Right ventricle myocardium inferior (tissue), 1 donor: ENCODE data around the gene C1orf115. TPM values are rescaled to one million over a fixed set of nuclear protein-coding genes. Genes with fewer than 3 reads are reported as not detected.
"Not testable (repeated sequence)": the region's sequence is repeated elsewhere in the genome, so short reads cannot be mapped to it uniquely, and the experiment has no call there.

Source experiments
- ATAC-seq: fragments of 200-7000 bp; cut with Tn5 transposase; one replicate; pipeline ENCODE4 v1.9.1; 2020; ENCODE audit warnings: mild to moderate bottlenecking, moderate library complexity
- DNase-seq: peaks from one replicate; pipeline ENCODE4 v3.0.0; 2021; ENCODE audit errors: missing footprints
- intact Hi-C: fragments of 100-400 bp; cut with DNase I; formaldehyde crosslinking; loops from one replicate; pipeline ENCODE4 v1.11.0; 2022
- total RNA-seq: library from RNA; stranded (reverse); fragmentation: NEBNext Ultra II Directional; extraction: Animal tissue kit (Norgen Biotek cat#: 25700); gene quantifications from one replicate; pipeline ENCODE4 v1.2.1, GENCODE V29; 2021
- donor health status: DM: no; HTN: yes; CAD: no; lungs with severe emphysema.

C1orf115 gene
- total RNA-seq, 1 donor from 2014 or later, result 22.4 TPM

DNA sequence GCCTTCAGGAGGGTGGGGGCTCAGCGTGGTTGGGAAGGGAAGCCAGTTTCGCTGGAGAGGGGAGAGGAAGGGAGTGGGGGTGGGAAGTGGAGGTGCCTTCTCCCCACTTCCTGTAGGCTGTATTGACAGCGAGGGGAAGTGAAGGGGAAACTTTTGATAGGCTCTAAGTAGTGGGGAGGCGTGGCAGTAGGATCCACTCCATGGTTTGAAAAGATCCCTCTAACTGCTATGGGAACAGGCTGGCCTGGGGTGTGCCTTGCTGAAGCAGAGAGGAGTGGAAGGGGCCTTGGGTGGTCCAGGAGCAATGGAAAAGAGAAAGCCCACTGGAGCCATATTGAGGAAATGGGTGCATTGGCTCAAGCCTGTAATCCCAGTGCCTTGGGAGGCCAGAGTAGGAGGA lies 20.2 kb downstream of the C1orf115 start:
- intact Hi-C loops, result no loop called here
- no peak for DNase-seq
- no peak for ATAC-seq

DNA sequence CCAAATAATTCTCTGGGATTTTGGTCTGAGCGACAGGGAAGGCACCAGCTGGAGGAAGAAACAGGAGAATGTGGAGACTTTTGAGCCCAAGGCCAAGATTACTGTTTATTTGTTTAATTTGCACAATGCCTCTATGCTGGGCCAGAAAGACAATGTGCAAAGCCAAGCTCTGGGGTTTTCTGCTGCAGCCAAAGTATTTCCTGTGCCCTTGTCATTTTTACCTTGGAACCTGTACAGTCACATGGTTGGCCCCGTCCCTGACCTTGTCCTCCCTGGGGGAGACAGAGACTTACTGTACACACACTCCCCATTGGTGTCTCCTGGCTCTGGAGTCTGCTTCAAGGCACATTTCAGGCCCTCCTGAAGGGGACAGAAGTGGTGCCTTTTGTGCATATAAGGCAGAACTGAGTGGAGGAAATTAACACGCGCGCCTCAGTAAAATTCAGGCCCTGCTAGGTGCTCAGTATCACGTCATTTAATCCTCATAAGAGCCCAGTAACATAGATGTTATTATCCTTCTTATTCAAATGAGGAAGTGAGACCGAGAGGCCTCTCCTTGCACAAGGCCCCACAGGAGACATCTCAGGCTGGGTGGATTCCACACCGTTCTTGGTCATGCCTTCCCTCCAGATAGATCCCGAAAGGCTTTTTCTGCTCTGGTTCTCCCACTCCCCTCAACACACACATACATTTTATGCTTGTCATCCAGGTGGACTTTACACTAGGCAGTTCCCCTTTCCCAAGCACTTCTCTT lies 21.1 kb downstream of the C1orf115 start:
- ATAC-seq, result peak; percentile 26
- intact Hi-C loops, result no loop called here
- DNase-seq, result no peak

DNA sequence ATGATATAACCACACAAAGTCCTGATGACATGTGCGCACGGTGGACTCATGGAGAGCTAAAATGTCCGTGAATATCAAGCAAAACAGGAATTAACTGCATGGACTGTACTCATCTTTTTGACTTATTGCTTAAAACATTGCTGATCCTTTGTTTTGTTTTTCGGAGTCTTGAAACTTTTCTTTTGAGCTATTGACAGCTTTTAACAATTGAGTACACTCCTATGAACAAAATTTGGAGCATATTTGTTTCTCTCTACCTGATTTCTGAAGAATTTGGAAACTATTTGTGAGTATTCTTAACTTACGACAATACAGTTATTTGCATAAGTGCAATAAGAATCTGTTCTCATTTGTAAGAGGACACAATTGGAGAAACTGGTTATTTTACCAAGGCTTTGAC lies 25.8 kb downstream of the C1orf115 start:
- DNase-seq, result not testable (repeated sequence)

GRCh38 chr1:220717800-220718640 lies 27.9 kb downstream of the C1orf115 start:
- ATAC-seq (no peak), DNase-seq (no peak)
- intact Hi-C loops, result no loop called here

More for the DNA sequence above, 25.8 kb downstream of the C1orf115 start:
- intact Hi-C loops, ATAC-seq: not testable (repeated sequence)

DNA sequence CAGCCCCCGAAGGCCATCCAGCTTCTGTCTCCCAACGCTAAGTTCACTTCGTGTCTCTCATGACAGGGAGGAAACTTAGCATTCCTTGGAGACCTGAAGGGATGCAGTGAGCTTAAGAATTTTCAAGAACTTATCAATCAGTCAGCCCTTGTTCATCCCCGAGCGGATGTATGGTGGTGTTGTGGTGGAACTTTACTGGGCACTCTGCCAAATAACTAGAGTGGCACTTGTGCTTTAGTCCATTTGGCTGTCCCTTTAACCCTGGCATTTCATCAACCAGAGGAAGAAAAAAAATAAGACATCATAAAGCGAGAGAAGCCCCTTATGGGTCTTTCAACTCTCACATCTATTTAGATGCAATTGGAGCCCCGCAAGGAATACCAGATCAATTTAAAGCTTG lies 31.1 kb downstream of the C1orf115 start:
- DNase-seq, ATAC-seq, intact Hi-C loops: not testable (repeated sequence)

DNA sequence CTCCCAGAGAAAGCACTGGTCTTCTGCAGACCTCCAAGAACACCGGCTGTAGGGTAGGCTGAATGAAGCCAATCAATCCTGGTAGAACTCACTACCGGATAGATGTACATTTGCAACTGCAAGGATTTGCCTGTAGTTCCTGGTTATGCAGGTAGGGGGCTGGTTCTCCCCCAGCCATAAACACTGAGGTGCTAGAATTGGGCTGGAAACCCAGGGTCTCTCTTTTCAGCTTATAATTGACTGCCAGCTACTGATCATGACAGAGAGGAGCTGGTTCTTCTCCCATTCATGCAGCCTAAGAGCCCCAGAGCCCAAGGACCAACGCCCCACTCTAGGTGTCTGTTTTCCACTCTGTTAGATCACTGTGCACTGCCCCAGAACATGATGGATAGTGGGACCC lies 36.5 kb downstream of the C1orf115 start:
- intact Hi-C loops, result no loop called here
- ATAC-seq (no peak), DNase-seq (no peak)

DNA sequence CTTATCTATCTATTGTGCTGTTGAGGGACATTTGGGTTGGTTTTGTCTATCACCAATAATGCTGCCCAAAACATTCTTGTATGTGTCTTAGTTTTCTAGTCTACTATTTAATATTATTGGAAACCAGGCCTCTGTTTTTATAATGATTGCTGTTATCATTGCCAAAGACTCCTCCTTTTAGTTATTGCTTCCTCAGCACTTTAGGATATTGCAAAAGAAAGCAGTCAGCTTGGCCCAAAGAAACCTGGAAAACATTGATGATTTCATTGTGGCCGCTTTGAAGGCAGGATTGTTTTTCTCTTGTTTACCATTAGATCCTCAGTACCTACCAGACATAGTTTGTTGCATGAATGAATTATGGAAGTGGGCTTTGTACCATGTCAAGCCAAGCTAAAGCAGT lies 37.4 kb downstream of the C1orf115 start:
- intact Hi-C loops, result no loop called here
- ATAC-seq (no peak), DNase-seq (no peak)

GRCh38 chr1:220730486-220730885 lies 40.3 kb downstream of the C1orf115 start:
- DNase-seq (no peak), ATAC-seq (no peak)
- intact Hi-C loops, result no loop called here

DNA sequence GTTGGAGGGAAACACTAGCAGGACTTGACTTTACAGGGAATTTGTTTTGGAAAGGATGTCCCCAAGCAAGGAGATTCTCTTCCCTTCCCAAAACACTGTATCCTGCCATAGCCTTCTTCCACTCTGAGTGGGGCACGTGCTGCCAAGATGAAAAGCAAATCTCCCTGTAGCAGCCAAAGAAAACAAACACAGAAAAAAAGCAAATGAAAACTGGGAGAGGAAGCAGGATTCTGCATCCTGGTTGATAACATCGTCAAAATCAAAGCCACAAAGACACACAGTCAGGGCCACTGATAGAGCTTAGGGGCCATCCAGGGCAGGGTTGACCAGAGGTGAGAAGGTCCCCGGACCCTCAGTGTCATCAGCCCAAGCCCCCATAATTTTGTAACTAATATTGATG lies 42.0 kb downstream of the C1orf115 start:
- DNase-seq (no peak), ATAC-seq (peak; percentile 20)
- intact Hi-C loops, result loop anchor here (2.0 kb wide), 1 partner anchor 51 kb away; no protein-coding TSS in a partner anchor

DNA sequence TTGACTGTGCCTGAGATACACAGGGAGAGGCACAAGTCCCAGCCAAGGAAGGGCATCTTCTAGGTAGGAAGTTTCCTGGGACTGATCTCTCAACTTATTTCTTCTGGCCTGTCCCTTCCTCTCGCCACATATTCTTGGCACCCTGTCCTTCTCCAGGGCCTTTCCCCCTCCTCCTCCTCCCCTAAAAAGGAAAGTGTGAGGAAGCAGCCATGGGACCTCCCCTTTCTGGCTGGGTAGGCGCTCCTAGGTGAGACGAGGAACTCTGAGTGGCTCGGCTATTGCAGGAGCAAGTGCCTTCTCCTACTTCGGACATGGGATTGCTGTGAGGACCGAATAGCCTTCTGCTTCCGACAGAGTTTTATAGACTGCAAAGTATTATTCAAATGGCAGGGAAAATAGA lies 42.5 kb downstream of the C1orf115 start:
- intact Hi-C loops, result loop anchor here (1.0 to 2.0 kb wide), 2 partner anchors 42 to 52 kb away; partner anchors contain the start of gene C1orf115
- ATAC-seq (peak; percentile 74), DNase-seq (no peak)

DNA sequence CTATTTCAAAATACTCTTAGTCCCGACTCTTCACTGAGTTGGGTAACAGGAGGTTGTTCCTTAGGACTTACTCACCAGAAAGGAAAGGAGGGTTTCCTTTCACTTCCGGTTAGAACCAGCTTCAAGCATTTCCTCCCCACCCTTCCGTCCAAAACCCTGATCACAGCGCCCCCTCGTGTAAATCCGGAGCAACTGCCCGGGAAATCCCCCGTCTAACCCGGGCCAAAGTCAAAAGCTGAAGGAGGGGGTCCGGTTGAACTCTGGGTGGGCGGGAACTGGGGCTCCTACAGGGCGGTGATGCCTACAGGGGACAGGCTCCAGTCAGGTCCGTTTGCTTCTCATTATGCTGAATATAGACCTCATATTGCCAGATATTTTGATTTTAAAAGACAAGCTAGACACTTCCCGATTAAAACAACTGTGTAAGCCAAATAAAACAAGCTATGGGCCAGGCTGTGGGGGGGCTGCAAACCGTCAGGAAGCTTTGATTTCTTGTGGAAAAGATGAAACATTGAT lies 43.0 kb downstream of the C1orf115 start:
- ATAC-seq (peak; percentile 92), DNase-seq (peak; percentile 73)
- intact Hi-C loops, result loop anchor here (1.0 to 2.0 kb wide), 2 partner anchors 43 to 52 kb away; partner anchors contain the start of gene C1orf115

- no peak for ATAC-seq
- DNase-seq, result no peak
- intact Hi-C loops, result no loop called here
Measured at GRCh38 chr1:220734571-220735326, 44.6 kb downstream of the C1orf115 start.

- ATAC-seq, DNase-seq, intact Hi-C loops: not testable (repeated sequence)
Measured at GRCh38 chr1:220736283-220736682, 46.1 kb downstream of the C1orf115 start.

DNA sequence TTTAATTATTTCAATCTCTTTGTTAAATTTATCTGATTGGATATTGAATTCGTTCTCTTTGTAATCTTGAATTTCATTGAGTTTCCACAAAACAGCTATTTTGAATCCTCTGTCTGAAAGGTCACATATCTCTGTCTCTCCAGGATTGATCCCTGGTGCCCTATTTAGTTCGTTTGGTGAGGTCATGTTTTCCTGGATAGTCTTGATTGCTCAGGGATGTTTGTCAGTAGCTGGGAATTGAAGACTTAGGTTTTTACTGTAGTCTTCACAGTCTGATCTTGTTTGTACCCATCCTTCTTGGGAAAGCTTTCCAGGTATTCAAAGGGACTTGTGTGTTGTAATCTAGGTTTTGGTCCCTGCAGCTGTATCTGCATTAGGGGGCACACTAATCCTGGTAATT lies 51.2 kb downstream of the C1orf115 start:
- ATAC-seq (no peak), DNase-seq (no peak)
- intact Hi-C loops, result loop anchor here (10.0 kb wide), 1 partner anchor 217 kb away; the partner anchor contains the start of gene MARK1

- ATAC-seq (no peak), DNase-seq (no peak)
Measured at GRCh38 chr1:220741825-220742224, 51.7 kb downstream of the C1orf115 start.

DNA sequence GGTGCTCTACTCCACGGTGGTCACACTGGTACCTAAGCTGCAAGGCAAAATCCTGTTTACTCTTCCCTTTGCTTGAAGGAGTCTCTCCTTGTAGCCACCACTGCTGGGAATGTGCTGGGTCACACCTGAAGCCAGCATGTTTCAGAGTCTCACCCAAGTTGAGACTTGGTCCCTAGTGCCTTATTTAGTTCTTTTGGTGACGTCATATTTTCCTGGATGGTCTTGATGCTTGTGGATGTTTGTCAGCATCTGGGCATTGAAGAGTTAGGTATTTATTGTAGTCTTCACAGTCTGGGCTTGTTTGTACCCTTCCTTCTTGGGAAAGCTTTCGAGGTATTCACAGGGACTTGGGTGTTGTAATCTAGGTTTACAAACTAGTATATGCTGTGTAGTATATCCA lies 52.4 kb downstream of the C1orf115 start:
- DNase-seq (no peak), ATAC-seq (no peak)
- intact Hi-C loops, result loop anchor here (10.0 kb wide), 1 partner anchor 218 kb away; the partner anchor contains the start of gene MARK1

More at GRCh38 chr1:220741825-220742224, 51.7 kb downstream of the C1orf115 start:
- intact Hi-C loops, result loop anchor here (10.0 kb wide), 1 partner anchor 217 kb away; the partner anchor contains the start of gene MARK1

DNA sequence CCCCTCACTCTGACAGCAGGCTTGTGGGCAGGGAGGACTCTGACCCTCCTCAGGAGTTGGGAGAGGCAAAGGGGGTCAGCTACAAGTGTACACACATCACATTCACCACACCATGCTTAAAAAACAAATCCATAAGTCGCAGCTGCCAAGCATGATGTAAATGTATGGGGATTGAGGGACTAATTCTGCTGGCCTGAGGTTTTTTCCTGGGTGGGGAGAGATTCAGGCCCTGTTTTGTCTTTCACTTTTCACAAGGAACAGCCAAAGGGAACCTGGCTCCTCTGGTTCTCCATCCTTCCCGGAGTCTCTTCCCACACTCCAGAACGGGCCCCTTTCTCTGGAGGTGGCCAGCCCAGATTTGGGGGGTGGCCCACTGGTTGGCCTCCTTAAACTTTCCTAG lies 56.7 kb downstream of the C1orf115 start:
- intact Hi-C loops, result loop anchor here (5.0 to 10.0 kb wide), 2 partner anchors 40 to 222 kb away; partner anchors contain the start of genes MARK1 and MTARC1
- ATAC-seq, result no peak
- no peak for DNase-seq

DNA sequence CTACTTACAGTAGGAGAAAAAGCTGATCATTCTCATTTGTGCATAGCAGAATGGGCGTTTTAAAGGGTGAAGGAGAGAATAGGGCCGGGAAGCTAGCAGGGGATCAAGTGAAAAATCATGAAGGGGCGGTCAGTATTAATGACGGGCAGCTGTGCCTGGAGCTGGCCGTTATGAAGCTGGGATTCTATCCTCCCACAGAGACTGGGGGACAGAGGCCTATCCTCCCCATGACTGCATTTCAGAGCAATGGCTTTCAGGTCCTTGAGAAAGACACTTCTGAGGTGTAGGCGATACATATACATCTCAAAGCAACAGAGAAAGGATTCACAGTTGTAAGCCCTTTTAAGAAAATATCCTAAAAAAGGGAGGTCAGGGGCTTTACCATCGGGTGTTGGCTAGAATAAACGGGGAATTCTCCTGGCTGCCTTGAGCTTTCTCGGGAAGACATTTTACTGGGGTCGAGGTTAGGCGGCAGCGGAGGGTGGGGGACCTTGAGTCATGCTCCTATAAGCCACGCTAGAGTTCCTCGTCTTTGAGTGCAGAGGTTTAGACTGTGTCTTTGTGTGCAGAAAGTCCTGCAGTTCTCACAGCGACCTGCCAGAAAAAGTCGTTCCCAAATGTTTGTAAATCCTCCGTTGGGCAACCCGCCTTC lies 57.4 kb downstream of the C1orf115 start:
- ATAC-seq, result peak; percentile 21
- intact Hi-C loops, result loop anchor here (5.0 to 10.0 kb wide), 2 partner anchors 40 to 223 kb away; partner anchors contain the start of genes MARK1 and MTARC1
- DNase-seq, result no peak
